SK-N-MC (cell line): Measurements from ENCODE around the gene ZNF524.

Source experiments
- EZH2 ChIP-seq: fragments of 200-600 bp; sonication (generic); IDR thresholded peaks from one replicate; pipeline ENCODE4 v1.6.1; 2017; ENCODE audit warnings: antibody characterized with exemption
- FOXP2 ChIP-seq: optimal IDR thresholded peaks from 2 replicates; pipeline ENCODE3; 2011; ENCODE audit warnings: mild to moderate bottlenecking, moderate library complexity; ENCODE audit not compliant: insufficient read depth; ENCODE audit errors: extremely low read length, control extremely low read depth
- POLR2AphosphoS5 ChIP-seq: IDR thresholded peaks from 2 replicates; pipeline ENCODE4 v1.6.1; 2012; ENCODE audit warnings: mild to moderate bottlenecking, low read depth, low read length, borderline replicate concordance

DNA sequence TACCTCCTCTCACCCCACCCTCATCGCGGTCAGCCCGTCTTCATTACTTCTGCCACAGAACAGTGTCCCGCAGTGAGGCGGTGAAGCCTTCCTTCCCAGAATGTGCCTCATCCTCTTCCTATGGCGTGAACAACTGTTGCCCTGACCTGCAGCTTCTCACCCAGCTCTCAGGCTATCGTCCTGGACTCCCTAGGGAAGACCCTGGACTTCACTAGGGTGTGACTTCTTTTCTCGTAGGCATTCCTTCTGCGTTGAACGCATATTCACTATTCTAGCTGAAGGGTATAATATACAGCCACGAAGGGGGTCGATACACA is 6.3 kb downstream of the ZNF524 start:
- TF ChIP-seq EZH2 (no peak), POLR2AphosphoS5 (no peak), FOXP2 (no peak)
